Measurements from ENCODE around the gene ALLC. TPM values are rescaled to one million over a fixed set of nuclear protein-coding genes. Genes with fewer than 3 reads are reported as not detected.

ALLC gene
- polyA plus RNA-seq, 4 donors: not detected

- no peak for DNase-seq (ENCODE audit: low read depth in 4 of 4, low spot score in 2 of 4)
These were observed 50.6 kb downstream of the ALLC start for GRCh38 chr2:3708576-3708975.

- no peak for DNase-seq (ENCODE audit: low read depth in 4 of 4, low spot score in 2 of 4)
These were observed 51.2 kb downstream of the ALLC start for GRCh38 chr2:3709225-3709624.

GRCh38 chr2:3712424-3712823, 54.4 kb downstream of the ALLC start:
- no peak for DNase-seq (ENCODE audit: low read depth in 4 of 4, low spot score in 2 of 4)

GRCh38 chr2:3712831-3713503, 55.0 kb downstream of the ALLC start:
- DNase-seq (ENCODE audit: low read depth in 4 of 4, low spot score in 2 of 4): peak in 1 of 4 donors; percentile 18

GRCh38 chr2:3718679-3719078, 60.7 kb downstream of the ALLC start:
- DNase-seq (ENCODE audit: low read depth in 4 of 4, low spot score in 2 of 4): no peak

- DNase-seq (ENCODE audit: low read depth in 4 of 4, low spot score in 2 of 4): no peak
These were observed 67.0 kb downstream of the ALLC start for GRCh38 chr2:3725002-3725401.

GRCh38 chr2:3725458-3726250, 67.7 kb downstream of the ALLC start:
- DNase-seq (ENCODE audit: low read depth in 4 of 4, low spot score in 2 of 4): no peak

- no peak for DNase-seq (ENCODE audit: low read depth in 4 of 4, low spot score in 2 of 4)
These were observed 68.5 kb downstream of the ALLC start for GRCh38 chr2:3726511-3726910.

GRCh38 chr2:3727397-3728045, 69.5 kb downstream of the ALLC start:
- DNase-seq (ENCODE audit: low read depth in 4 of 4, low spot score in 2 of 4): no peak

- peak; percentile 48 to 75 (median 60) for DNase-seq (ENCODE audit: low read depth in 4 of 4, low spot score in 2 of 4)
These were observed 70.4 kb downstream of the ALLC start for GRCh38 chr2:3728104-3729054.

GRCh38 chr2:3729055-3729448, 71.1 kb downstream of the ALLC start:
- DNase-seq (ENCODE audit: low read depth in 4 of 4, low spot score in 2 of 4): no peak

GRCh38 chr2:3729786-3730185, 71.8 kb downstream of the ALLC start:
- no peak for DNase-seq (ENCODE audit: low read depth in 4 of 4, low spot score in 2 of 4)

- no peak for DNase-seq (ENCODE audit: low read depth in 4 of 4, low spot score in 2 of 4)
These were observed 72.6 kb downstream of the ALLC start for GRCh38 chr2:3730646-3731045.

- DNase-seq (ENCODE audit: low read depth in 4 of 4, low spot score in 2 of 4): no peak
These were observed 73.8 kb downstream of the ALLC start for GRCh38 chr2:3731829-3732228.

GRCh38 chr2:3736112-3736511, 78.1 kb downstream of the ALLC start:
- no peak for DNase-seq (ENCODE audit: low read depth in 4 of 4, low spot score in 2 of 4)

GRCh38 chr2:3737128-3737527, 79.1 kb downstream of the ALLC start:
- no peak for DNase-seq (ENCODE audit: low read depth in 4 of 4, low spot score in 2 of 4)

- DNase-seq (ENCODE audit: low read depth in 4 of 4, low spot score in 2 of 4): no peak
These were observed 80.5 kb downstream of the ALLC start for GRCh38 chr2:3738454-3738853.

GRCh38 chr2:3739313-3739712, 81.3 kb downstream of the ALLC start:
- DNase-seq (ENCODE audit: low read depth in 4 of 4, low spot score in 2 of 4): no peak

GRCh38 chr2:3741396-3741795, 83.4 kb downstream of the ALLC start:
- no peak for DNase-seq (ENCODE audit: low read depth in 4 of 4, low spot score in 2 of 4)

- no peak for DNase-seq (ENCODE audit: low read depth in 4 of 4, low spot score in 2 of 4)
These were observed 84.0 kb downstream of the ALLC start for GRCh38 chr2:3741867-3742602.
